Karpas-422 (cell line): ENCODE measurements around the gene AFF1. TPM values are rescaled to one million over a fixed set of nuclear protein-coding genes. Genes with fewer than 3 reads are reported as not detected.
"Not testable (repeated sequence)": the region's sequence is repeated elsewhere in the genome, so short reads cannot be mapped to it uniquely, and the experiment has no call there.

ENCODE experiments used
- DNase-seq: peaks from one replicate; pipeline ENCODE4 v3.0.0-alpha.2; 2015
- H2AFZ ChIP-seq: fragments of 200-600 bp; sonication (generic); 2 replicates; pipeline ENCODE4 v1.6.1; 2014; ENCODE audit warnings: antibody characterized with exemption, low read length, mixed read lengths
- H3K27ac ChIP-seq: fragments of 200-600 bp; sonication (generic); 2 replicates; pipeline ENCODE4 v1.5.1; 2014; ENCODE audit warnings: mild to moderate bottlenecking, low read length, moderate library complexity
- H3K27me3 ChIP-seq: fragments of 200-600 bp; sonication (generic); 2 replicates; pipeline ENCODE4 v1.6.1; 2014; ENCODE audit warnings: low read length, mixed read lengths
- H3K36me3 ChIP-seq: fragments of 200-600 bp; sonication (generic); 2 replicates; pipeline ENCODE4 v1.6.1; 2014; ENCODE audit warnings: low read length, mixed read lengths; ENCODE audit not compliant: insufficient read depth
- H3K4me1 ChIP-seq: fragments of 200-600 bp; sonication (generic); 2 replicates; pipeline ENCODE4 v1.6.1; 2014; ENCODE audit warnings: mild to moderate bottlenecking, low read length, mixed read lengths
- H3K4me2 ChIP-seq: fragments of 200-600 bp; sonication (generic); 2 replicates; pipeline ENCODE4 v1.6.1; 2014; ENCODE audit warnings: low read length, low read depth, mild to moderate bottlenecking; ENCODE audit not compliant: poor library complexity, severe bottlenecking
- H3K4me3 ChIP-seq: fragments of 200-600 bp; sonication (generic); 2 replicates; pipeline ENCODE4 v1.5.1; 2014; ENCODE audit warnings: mild to moderate bottlenecking, antibody characterized with exemption, low read length, mixed read lengths
- H3K79me2 ChIP-seq: fragments of 200-600 bp; sonication (generic); 2 replicates; pipeline ENCODE4 v1.6.1; 2014; ENCODE audit warnings: mild to moderate bottlenecking, low read length, mixed read lengths
- H3K9ac ChIP-seq: fragments of 200-600 bp; sonication (generic); 2 replicates; pipeline ENCODE4 v1.6.0; 2014; ENCODE audit warnings: low read length
- H3K9me2 ChIP-seq: fragments of 200-600 bp; sonication (generic), shearing (Covaris generic); replicated peaks from 2 replicates; pipeline ENCODE4 v1.6.0; 2014; ENCODE audit warnings: mild to moderate bottlenecking, low read length, moderate library complexity; ENCODE audit not compliant: insufficient read depth
- H3K9me3 ChIP-seq: fragments of 300-700, 200-600 bp; sonication (generic); 2 replicates; pipeline ENCODE4 v1.6.1; 2014; ENCODE audit warnings: low read length, mixed read lengths
- H4K20me1 ChIP-seq: fragments of 200-600 bp; sonication (generic); 2 replicates; pipeline ENCODE4 v1.6.1; 2014; ENCODE audit warnings: mild to moderate bottlenecking, antibody characterized with exemption, low read length, low read depth; ENCODE audit not compliant: insufficient read depth
- total RNA-seq: library from RNA; depleted of rRNA; stranded (reverse); fragments of >200 nt; shearing (Covaris generic); gene quantifications from 2 replicates; pipeline ENCODE4 v1.2.3, GENCODE V29; 2014; ENCODE audit warnings: low replicate concordance

Gene AFF1
- total RNA-seq, 1 experiment from 2014 or later: 6.6 TPM

DNA sequence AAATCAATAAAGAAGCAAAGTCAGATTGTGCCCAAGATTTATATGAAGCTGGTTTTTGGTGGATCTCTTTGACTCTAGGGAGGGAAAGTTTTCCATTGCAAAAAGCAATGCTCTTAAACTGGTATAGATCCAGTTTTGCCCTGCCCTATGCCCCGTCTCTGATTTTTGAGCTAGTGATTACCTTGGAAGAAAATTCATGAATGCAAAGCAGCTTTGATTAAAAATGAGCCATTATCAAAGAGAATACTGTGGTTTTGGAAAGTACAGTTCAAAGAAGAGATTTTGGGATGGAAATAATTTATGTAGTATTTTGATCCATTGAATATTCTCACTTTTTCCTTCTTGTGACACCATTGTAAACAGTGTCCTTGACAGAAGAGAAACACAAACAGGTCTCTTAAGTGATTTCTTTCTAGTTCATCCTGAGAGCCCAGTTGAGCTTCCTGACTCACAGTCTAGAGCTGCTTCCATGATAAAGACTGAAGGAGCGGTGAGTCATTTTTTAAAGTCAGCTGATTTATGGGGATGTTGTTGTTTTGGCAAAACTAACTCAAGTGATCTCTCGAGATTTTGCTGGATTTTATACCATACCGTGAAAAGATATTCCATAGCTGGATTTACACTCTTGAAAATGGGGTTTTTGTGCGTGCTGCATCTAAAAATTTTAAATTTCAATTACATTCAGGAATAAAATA is 76.7 kb downstream of the AFF1 start:
- H3K9me2 ChIP-seq: no peaks in the 10 kb centered on the region
- H3K79me2 ChIP-seq: no peaks in the 10 kb centered on the region
- DNase-seq: no peak
- H3K4me2 ChIP-seq: no peak overlapping the region
- H3K36me3 ChIP-seq: no peaks in the 10 kb centered on the region
- peaks cover 24% of the 10 kb centered on the region for H3K4me1 ChIP-seq
- H3K9ac ChIP-seq: no peak overlapping the region
- peaks cover 20% of the 10 kb centered on the region; the same call in 1 of the 2 replicates for H4K20me1 ChIP-seq
- no peaks in the 10 kb centered on the region for H3K27me3 ChIP-seq
- no peak overlapping the region for H3K4me3 ChIP-seq
- no peaks in the 10 kb centered on the region for H3K9me3 ChIP-seq
- no peak overlapping the region for H2AFZ ChIP-seq
- no peak overlapping the region for H3K27ac ChIP-seq

DNA sequence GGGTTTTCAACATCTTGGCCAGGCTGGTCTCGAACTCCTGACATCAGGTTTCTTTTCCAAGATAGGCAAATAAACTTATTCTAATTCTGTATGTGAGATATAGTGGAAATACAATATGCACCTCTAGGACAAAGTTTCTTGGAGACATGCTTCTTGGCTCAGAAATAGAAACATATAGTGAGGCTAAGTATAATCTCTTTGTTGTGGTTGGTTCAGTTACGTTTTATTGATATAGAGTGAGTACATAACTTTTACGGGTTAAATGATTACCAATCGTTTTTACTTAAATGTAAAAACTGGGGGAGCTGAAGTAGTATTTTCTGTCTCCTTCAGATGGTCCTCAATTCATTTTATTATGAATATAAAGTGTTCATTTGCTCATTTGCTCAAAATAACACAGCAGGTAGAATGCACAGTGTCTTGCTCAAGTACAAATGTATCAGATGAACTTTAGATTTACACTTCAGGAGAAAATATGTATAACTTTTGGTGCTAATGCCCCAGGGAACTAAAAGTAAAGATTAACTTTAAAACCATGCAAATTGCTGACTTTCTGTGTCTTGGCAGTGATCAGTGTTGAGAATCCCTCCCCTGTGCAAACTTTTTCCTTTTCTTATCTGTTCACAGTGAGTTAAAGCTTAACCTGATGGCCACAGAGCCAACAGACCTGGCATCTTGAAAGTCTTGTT is 77.6 kb downstream of the AFF1 start:
- no peaks in the 10 kb centered on the region for H3K9me2 ChIP-seq
- peaks cover 20% of the 10 kb centered on the region; the same call in 1 of the 2 replicates for H4K20me1 ChIP-seq
- H2AFZ ChIP-seq: no peak overlapping the region
- no peaks in the 10 kb centered on the region for H3K36me3 ChIP-seq
- H3K27me3 ChIP-seq: no peaks in the 10 kb centered on the region
- peaks cover 21% of the 10 kb centered on the region for H3K4me1 ChIP-seq
- H3K4me3 ChIP-seq: no peak overlapping the region
- no peaks in the 10 kb centered on the region for H3K9me3 ChIP-seq
- H3K9ac ChIP-seq: no peak overlapping the region
- no peak for DNase-seq
- H3K27ac ChIP-seq: no peak overlapping the region
- H3K4me2 ChIP-seq: no peak overlapping the region
- no peaks in the 10 kb centered on the region for H3K79me2 ChIP-seq

DNA sequence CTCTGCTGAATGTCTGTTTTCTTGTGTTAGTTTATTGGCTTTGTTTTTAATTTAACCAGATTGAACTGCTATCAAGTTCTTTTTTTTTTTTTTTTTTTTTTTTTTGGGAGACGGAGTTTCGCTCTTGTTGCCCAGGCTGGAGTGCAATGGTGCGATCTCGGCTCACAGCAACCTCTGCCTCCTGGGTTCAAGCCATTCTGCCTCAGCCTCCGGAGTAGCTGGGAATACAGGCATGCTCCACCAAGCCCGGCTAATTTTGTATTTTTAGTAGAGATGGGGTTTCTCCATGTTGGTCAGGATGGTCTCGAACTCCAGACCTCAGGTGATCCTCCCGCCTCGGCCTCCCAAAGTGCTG is 78.1 kb downstream of the AFF1 start:
- Histone ChIP-seq H3K4me1 (peaks cover 16% of the 10 kb centered on the region), H4K20me1 (peaks cover 20% of the 10 kb centered on the region; the same call in 1 of the 2 replicates)
- H3K4me2 ChIP-seq, H3K27ac ChIP-seq, H3K27me3 ChIP-seq, H3K79me2 ChIP-seq, H3K36me3 ChIP-seq, H3K9me3 ChIP-seq, H3K9ac ChIP-seq, H3K9me2 ChIP-seq, H3K4me3 ChIP-seq, DNase-seq, H2AFZ ChIP-seq: not testable (repeated sequence)

DNA sequence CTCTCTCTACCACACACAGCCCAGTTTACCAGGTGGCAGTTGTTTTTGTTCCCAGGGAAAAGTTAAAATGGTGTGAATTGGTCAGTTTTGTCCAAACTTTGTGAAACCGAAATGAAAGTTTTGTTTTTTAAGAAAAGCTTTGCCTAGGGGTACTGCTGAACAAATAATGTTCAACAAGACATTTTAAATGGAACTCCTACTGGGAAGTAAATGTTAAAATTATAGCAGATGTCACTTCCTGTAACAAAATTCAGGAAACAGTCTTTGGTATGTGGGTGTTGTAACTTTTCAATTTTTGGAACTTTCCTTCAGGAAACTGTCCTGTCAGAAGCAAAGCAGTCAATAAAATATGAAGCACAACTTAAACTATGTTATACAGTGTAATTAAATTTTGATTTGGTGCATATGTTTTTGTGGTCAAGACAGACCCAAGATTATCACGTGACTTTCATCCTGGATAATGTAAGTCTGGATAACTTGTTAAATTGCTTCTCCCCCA is 79.5 kb downstream of the AFF1 start:
- Histone ChIP-seq H3K4me1 (peaks cover 7% of the 10 kb centered on the region), H3K9me3 (no peaks in the 10 kb centered on the region)

DNA sequence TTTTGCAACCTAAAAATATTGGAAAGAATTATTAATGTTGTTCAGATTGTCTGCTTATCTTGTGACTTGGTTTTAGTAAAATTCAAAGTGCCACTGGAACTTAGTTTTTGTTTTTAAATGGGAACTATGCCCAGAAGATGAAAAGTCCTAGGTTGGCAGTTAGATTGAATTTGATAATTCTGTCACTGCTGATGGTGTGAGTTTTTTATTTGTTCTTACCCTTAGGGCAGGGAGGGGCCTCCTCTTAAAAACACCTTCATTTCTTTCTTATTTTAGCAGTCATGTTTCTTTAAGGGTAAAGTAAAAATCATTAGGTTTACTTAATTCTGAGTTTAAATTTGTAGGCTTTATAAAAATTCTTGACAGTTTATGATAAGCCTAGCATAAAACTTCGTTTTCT is 80.6 kb downstream of the AFF1 start:
- Histone ChIP-seq H3K9ac (no peak overlapping the region), H2AFZ (no peak overlapping the region), H3K79me2 (no peaks in the 10 kb centered on the region), H3K4me3 (no peak overlapping the region), H3K4me2 (no peak overlapping the region), H3K4me1 (peaks cover 7% of the 10 kb centered on the region), H3K9me3 (no peaks in the 10 kb centered on the region), H3K27ac (no peak overlapping the region), H3K36me3 (no peaks in the 10 kb centered on the region), H3K27me3 (no peaks in the 10 kb centered on the region), H3K9me2 (no peaks in the 10 kb centered on the region), H4K20me1 (peaks cover 4% of the 10 kb centered on the region; the same call in 1 of the 2 replicates)
- no peak for DNase-seq

More for the DNA sequence above, 79.5 kb downstream of the AFF1 start:
- Histone ChIP-seq H3K4me2 (no peak overlapping the region), H3K27me3 (no peaks in the 10 kb centered on the region), H3K9ac (no peak overlapping the region), H3K27ac (no peak overlapping the region), H3K9me2 (no peaks in the 10 kb centered on the region), H3K4me3 (no peak overlapping the region), H4K20me1 (peaks cover 10% of the 10 kb centered on the region; the same call in 1 of the 2 replicates), H3K36me3 (no peaks in the 10 kb centered on the region), H2AFZ (no peak overlapping the region), H3K79me2 (no peaks in the 10 kb centered on the region)
- no peak for DNase-seq

DNA sequence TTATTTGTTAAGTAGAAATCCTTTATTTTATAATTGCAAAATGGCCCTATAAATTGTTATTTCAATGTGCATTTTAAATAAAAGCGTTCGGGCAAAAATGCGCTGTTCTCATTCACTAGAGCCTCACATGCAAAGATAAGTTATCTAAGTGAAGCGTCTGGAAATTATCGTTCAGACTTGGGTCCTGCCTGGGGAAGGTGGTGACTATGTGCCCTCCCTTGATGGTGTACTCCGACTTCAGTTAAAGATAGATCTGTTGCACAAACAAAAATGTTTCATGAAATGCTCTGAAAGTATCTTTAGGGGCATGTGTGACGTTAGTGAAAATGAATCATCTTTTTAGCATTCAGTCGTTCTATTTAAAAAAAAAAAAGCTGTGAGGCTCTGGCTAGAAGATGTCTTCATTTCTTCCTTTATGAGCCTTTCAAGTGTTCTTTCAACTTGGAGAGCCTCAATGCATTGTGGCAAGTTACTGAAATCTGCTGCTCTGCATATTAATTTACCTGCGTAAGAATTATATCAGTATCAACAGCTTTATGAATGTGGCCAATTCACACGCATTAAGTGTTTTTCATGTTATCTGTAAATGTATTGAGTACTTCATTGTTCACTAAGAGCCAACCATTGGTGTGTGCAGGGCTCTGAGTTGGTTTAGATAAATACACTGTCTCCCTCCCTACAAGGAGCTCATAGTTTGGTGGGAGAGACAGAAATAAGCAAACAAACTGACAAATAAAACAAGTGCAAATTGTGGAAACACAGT is 83.0 kb downstream of the AFF1 start:
- H2AFZ ChIP-seq: no peak overlapping the region
- peaks cover under 1% of the 10 kb centered on the region for H3K4me1 ChIP-seq
- H3K36me3 ChIP-seq: no peaks in the 10 kb centered on the region
- no peaks in the 10 kb centered on the region for H4K20me1 ChIP-seq
- no peaks in the 10 kb centered on the region for H3K9me2 ChIP-seq
- H3K9ac ChIP-seq: no peak overlapping the region
- no peak for DNase-seq
- H3K27ac ChIP-seq: no peak overlapping the region
- H3K79me2 ChIP-seq: no peaks in the 10 kb centered on the region
- no peaks in the 10 kb centered on the region for H3K9me3 ChIP-seq
- no peak overlapping the region for H3K4me3 ChIP-seq
- H3K27me3 ChIP-seq: no peaks in the 10 kb centered on the region
- H3K4me2 ChIP-seq: no peak overlapping the region

DNA sequence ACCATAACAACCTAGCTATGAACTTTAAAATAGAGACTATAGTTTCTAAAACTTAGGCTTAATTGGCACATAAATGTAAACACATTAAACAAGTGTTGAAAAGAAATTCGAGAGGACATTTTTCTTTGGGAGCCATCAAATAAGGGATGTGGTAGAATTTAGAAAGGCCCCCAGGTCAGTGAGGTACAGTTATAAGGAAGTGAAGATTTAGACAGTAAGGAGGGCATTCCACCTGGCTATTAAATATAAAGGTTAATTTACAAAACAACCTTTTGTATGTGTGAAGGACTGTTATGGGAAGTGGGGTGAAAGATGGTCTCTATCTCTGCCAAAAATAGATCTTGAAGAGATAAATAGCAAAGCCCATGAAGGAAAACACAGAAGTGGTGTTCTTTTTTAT is 83.9 kb downstream of the AFF1 start:
- H3K79me2 ChIP-seq: no peaks in the 10 kb centered on the region
- no peak for DNase-seq
- no peaks in the 10 kb centered on the region; the same call in 1 of the 2 replicates for H4K20me1 ChIP-seq
- H3K27ac ChIP-seq: no peak overlapping the region
- H3K9me3 ChIP-seq: no peaks in the 10 kb centered on the region
- H3K36me3 ChIP-seq: no peaks in the 10 kb centered on the region
- no peaks in the 10 kb centered on the region for H3K4me1 ChIP-seq
- no peak overlapping the region for H3K4me2 ChIP-seq
- no peak overlapping the region for H2AFZ ChIP-seq
- H3K27me3 ChIP-seq: no peaks in the 10 kb centered on the region
- no peak overlapping the region for H3K9ac ChIP-seq
- H3K4me3 ChIP-seq: no peak overlapping the region
- no peaks in the 10 kb centered on the region for H3K9me2 ChIP-seq

DNA sequence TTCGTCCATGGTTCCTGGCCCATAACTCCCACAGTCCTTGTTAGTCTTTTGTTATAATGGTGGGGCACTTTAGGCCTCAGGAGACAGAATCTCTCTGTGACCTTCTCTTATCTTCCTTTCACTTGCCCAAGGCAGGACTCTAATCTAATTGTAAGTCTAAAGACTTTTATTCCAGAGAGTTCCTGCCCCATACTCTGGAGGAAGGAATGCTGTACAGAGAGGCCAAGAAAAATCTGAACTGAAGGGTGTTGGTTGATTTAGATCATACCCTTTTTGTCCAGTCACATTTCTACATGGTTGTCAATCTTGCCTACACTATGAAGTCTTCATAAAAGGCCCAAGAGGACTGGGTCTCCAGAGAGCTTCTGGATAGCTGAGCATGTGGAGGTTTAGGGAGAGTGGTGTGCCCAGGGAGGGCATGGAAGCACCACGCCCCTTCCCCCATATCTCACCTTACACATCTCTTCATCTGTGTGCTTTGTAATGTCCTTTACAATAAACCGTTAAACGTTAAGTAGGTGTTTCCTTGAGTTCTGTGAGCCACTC is 84.5 kb downstream of the AFF1 start:
- H2AFZ ChIP-seq: no peak overlapping the region
- H3K4me2 ChIP-seq: no peak overlapping the region
- H3K4me1 ChIP-seq: no peaks in the 10 kb centered on the region
- H3K27ac ChIP-seq: no peak overlapping the region
- no peaks in the 10 kb centered on the region; the same call in 1 of the 2 replicates for H4K20me1 ChIP-seq
- H3K9me2 ChIP-seq: no peaks in the 10 kb centered on the region
- DNase-seq: no peak
- H3K9me3 ChIP-seq: no peaks in the 10 kb centered on the region
- no peak overlapping the region for H3K4me3 ChIP-seq
- H3K27me3 ChIP-seq: no peaks in the 10 kb centered on the region
- H3K9ac ChIP-seq: no peak overlapping the region
- no peaks in the 10 kb centered on the region for H3K36me3 ChIP-seq
- H3K79me2 ChIP-seq: no peaks in the 10 kb centered on the region
